Measurements from ENCODE around the gene SLC17A9. TPM values are rescaled to one million over a fixed set of nuclear protein-coding genes. Genes with fewer than 3 reads are reported as not detected.
"Not testable (repeated sequence)": the region's sequence is repeated elsewhere in the genome, so short reads cannot be mapped to it uniquely, and the experiment has no call there.

Gene SLC17A9
- total RNA-seq, 1 experiment from 2014 or later, result not detected

GRCh38 chr20:62959101-62959971 lies 6.8 kb downstream of the SLC17A9 start:
- H3K36me3 ChIP-seq, result no peaks in the 10 kb centered on the region
- DNase-seq, result no peak
- no peaks in the 10 kb centered on the region for H3K27me3 ChIP-seq
- no peak overlapping the region for H3K4me3 ChIP-seq
- no peaks in the 10 kb centered on the region for H3K9me3 ChIP-seq

- Histone ChIP-seq H3K9me3 (no peaks in the 10 kb centered on the region), H3K27me3 (no peaks in the 10 kb centered on the region), H3K4me3 (no peak overlapping the region), H3K36me3 (no peaks in the 10 kb centered on the region)
- DNase-seq, result no peak
Measured at GRCh38 chr20:62959998-62960436, 7.5 kb downstream of the SLC17A9 start.

GRCh38 chr20:62960446-62961309 lies 8.2 kb downstream of the SLC17A9 start:
- DNase-seq, H3K4me3 ChIP-seq, H3K9me3 ChIP-seq, H3K36me3 ChIP-seq, H3K27me3 ChIP-seq: not testable (repeated sequence)

- Histone ChIP-seq H3K36me3 (no peaks in the 10 kb centered on the region), H3K27me3 (no peaks in the 10 kb centered on the region), H3K9me3 (no peaks in the 10 kb centered on the region), H3K4me3 (no peak overlapping the region)
- no peak for DNase-seq
Measured at GRCh38 chr20:62961310-62961783, 8.8 kb downstream of the SLC17A9 start.

GRCh38 chr20:62961799-62962198 lies 9.3 kb downstream of the SLC17A9 start:
- Histone ChIP-seq H3K27me3 (no peaks in the 10 kb centered on the region), H3K4me3 (no peak overlapping the region), H3K9me3 (no peaks in the 10 kb centered on the region), H3K36me3 (no peaks in the 10 kb centered on the region)
- DNase-seq, result no peak

- Histone ChIP-seq H3K9me3 (no peaks in the 10 kb centered on the region), H3K27me3 (no peaks in the 10 kb centered on the region), H3K36me3 (no peaks in the 10 kb centered on the region), H3K4me3 (no peak overlapping the region)
- no peak for DNase-seq
Measured at GRCh38 chr20:62962221-62962879, 9.8 kb downstream of the SLC17A9 start.

- Histone ChIP-seq H3K27me3 (no peaks in the 10 kb centered on the region), H3K9me3 (no peaks in the 10 kb centered on the region), H3K4me3 (no peak overlapping the region), H3K36me3 (no peaks in the 10 kb centered on the region)
- DNase-seq, result no peak
Measured at GRCh38 chr20:62962891-62963613, 10.5 kb downstream of the SLC17A9 start.

- Histone ChIP-seq H3K9me3 (no peaks in the 10 kb centered on the region), H3K36me3 (no peaks in the 10 kb centered on the region), H3K4me3 (no peak overlapping the region), H3K27me3 (no peaks in the 10 kb centered on the region)
- DNase-seq, result no peak
Measured at GRCh38 chr20:62963614-62964397, 11.3 kb downstream of the SLC17A9 start.

GRCh38 chr20:62964700-62965099 lies 12.2 kb downstream of the SLC17A9 start:
- Histone ChIP-seq H3K9me3 (no peaks in the 10 kb centered on the region), H3K4me3 (no peak overlapping the region), H3K36me3 (no peaks in the 10 kb centered on the region), H3K27me3 (no peaks in the 10 kb centered on the region)
- DNase-seq, result no peak

- Histone ChIP-seq H3K36me3 (no peaks in the 10 kb centered on the region), H3K27me3 (no peaks in the 10 kb centered on the region), H3K9me3 (no peaks in the 10 kb centered on the region), H3K4me3 (no peak overlapping the region)
- no peak for DNase-seq
Measured at GRCh38 chr20:62965363-62965771, 12.9 kb downstream of the SLC17A9 start.

- Histone ChIP-seq H3K9me3 (no peaks in the 10 kb centered on the region), H3K36me3 (no peaks in the 10 kb centered on the region), H3K4me3 (no peak overlapping the region), H3K27me3 (no peaks in the 10 kb centered on the region; the same call in 1 of the 2 replicates)
- DNase-seq, result no peak
Measured at GRCh38 chr20:62966212-62967148, 14.0 kb downstream of the SLC17A9 start.

GRCh38 chr20:62967149-62967501 lies 14.6 kb downstream of the SLC17A9 start:
- no peaks in the 10 kb centered on the region for H3K36me3 ChIP-seq
- no peaks in the 10 kb centered on the region for H3K9me3 ChIP-seq
- no peaks in the 10 kb centered on the region; the same call in 1 of the 2 replicates for H3K27me3 ChIP-seq
- no peak overlapping the region for H3K4me3 ChIP-seq
- no peak for DNase-seq

- Histone ChIP-seq H3K27me3 (no peaks in the 10 kb centered on the region; the same call in 1 of the 2 replicates), H3K4me3 (no peak overlapping the region), H3K9me3 (no peaks in the 10 kb centered on the region), H3K36me3 (no peaks in the 10 kb centered on the region)
- no peak for DNase-seq
Measured at GRCh38 chr20:62967628-62968351, 15.3 kb downstream of the SLC17A9 start.

Data from MG63 (cell line).